ENCODE data around the gene CENPV. TPM values are rescaled to one million over a fixed set of nuclear protein-coding genes. Genes with fewer than 3 reads are reported as not detected.

Gene CENPV
- total and polyA plus RNA-seq, 10 of the 15 experiments (the other 5 are each of a cell fraction or from before 2014, with no cell fraction given) = 22.5 to 98.6 (median 80.8) TPM

DNA sequence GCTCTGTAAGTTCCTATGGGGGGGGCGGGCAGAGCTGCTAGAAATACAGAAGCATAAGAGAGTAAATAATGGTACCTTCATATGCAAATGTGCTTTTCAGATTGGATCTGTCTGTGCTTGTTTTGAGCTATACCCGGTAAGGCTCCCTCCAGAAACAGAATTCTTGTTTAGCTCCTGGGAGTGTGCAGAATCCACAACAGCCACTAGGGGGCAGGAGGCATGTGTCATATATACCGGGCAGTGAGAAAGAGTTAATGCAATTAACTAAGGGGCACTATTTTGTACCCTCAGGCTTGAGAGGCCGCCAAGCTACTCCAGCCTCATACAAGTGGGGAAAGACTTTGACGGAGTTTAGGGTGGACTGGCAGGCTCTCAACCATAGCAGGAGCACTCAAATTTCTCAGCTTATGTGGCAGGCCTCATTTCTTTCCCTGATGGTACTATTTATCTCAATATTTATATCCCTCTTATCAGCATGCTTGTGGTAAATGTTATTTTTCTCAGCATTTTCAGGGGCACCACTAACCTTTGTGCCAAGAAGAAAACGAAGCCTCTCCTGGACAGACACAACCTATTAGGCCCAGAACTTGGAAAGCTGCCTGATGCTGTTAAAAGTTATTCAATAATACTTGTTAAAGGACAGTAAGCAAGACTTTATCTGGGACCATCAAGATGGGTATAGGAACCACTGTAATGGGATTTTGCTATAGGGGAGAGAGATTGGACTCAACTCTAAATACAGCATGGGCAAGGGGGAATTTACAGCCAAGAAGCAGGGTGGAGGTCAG lies 10.7 kb upstream of the CENPV start:
- DNase-seq (ENCODE audit: low read depth, low spot score) (peak; percentile 61), FAIRE-seq (peak; percentile 66), ATAC-seq (peak; percentile 99)
- Histone ChIP-seq H3K4me2 (ENCODE audit: control insufficient read depth, insufficient read depth) (no peak overlapping the region), H3K4me1 (ENCODE audit: control insufficient read depth, insufficient read depth, low read length) (peaks cover 3% of the 10 kb centered on the region; the same call in 1 of the 2 replicates), H3K27me3 (replicated peaks in 1 of 2; ENCODE audit: control insufficient read depth in 2 of 2, insufficient read depth in 2 of 2, low read length in 1 of 2) (no peaks in the 10 kb centered on the region), H3K79me2 (ENCODE audit: control insufficient read depth, insufficient read depth, low read length) (no peaks in the 10 kb centered on the region), H3K9ac (ENCODE audit: control insufficient read depth, insufficient read depth, low read length) (no peak overlapping the region), H3K27ac (ENCODE audit: control insufficient read depth, insufficient read depth) (no peak overlapping the region), H3K4me3 (no peak overlapping the region), H3K36me3 (ENCODE audit: control insufficient read depth in 2 of 2, insufficient read depth in 2 of 2, low read length in 1 of 2) (no peaks in the 10 kb centered on the region), H2AFZ (ENCODE audit: control insufficient read depth, low read depth, low read length) (peak overlapping the region; percentile 59), H3K9me3 (replicated peaks; ENCODE audit: control insufficient read depth, insufficient read depth, low read length) (no peaks in the 10 kb centered on the region), H4K20me1 (ENCODE audit: control insufficient read depth, insufficient read depth) (no peaks in the 10 kb centered on the region)
- ChIA-PET SMC1A (ENCODE audit: uncharacterized antibody, unreplicated experiment) (interaction anchor here (0.6 to 4.9 kb wide), 41 partner anchors 9 to 262 kb away, joined by 3 to 103 read pairs (median 5); partner anchors contain the start of genes CENPV, TRPV2 and UBB), RAD21 (ENCODE audit: unreplicated experiment) (interaction anchor here (0.5 to 7.1 kb wide), 29 partner anchors 9 to 226 kb away, joined by 3 to 86 read pairs (median 5); partner anchors contain the start of genes CENPV, TRPV2 and UBB), CTCF (interaction anchor here (0.5 to 6.2 kb wide), 67 partner anchors 12 to 467 kb away, joined by 3 to 152 read pairs (median 5); partner anchors contain the start of genes CENPV, NCOR1, PIGL and TRPV2), POLR2A (interaction anchor here (0.7 to 2.4 kb wide), 5 partner anchors 11 to 164 kb away, joined by 3 to 20 read pairs (median 5); partner anchors contain the start of genes CENPV, TRPV2 and UBB)
- 5% methylated on average over 6 of the region's 6 CpGs for WGBS (ENCODE audit: insufficient coverage, insufficient replicate concordance, low lambda C conversion rate, missing lambda C conversion rate)
- in situ Hi-C loops (cut with MboI) = loop anchor here (5.0 kb wide), 1 partner anchor 158 kb away; no protein-coding TSS in a partner anchor
- BruUV-seq (replicated peaks) = no TSS peak
- intact Hi-C loops (cut with micrococcal nuclease; ENCODE audit: unreplicated experiment) = loop anchor here (1.0 to 5.0 kb wide), 3 partner anchors 51 to 223 kb away; partner anchors contain the start of gene TRPV2
- TF ChIP-seq SIX5 (IDR thresholded peaks at IDR 0.05; ENCODE audit: low read depth, low read length, severe bottlenecking) (no peak), FOS (IDR thresholded peaks at IDR 0.05; ENCODE audit: borderline replicate concordance, extremely low read depth, insufficient read length) (no peak), KAT2A (conservative IDR thresholded peaks at IDR 0.05; ENCODE audit: control insufficient read depth, low read depth, low read length) (no peak), TARDBP (IDR thresholded peaks at IDR 0.05; ENCODE audit: borderline replicate concordance) (no peak), CHD2 (IDR thresholded peaks at IDR 0.05; ENCODE audit: borderline replicate concordance, low read depth, low read length) (no peak), CEBPB (IDR thresholded peaks at IDR 0.05; ENCODE audit: borderline replicate concordance in 1 of 2, low read depth in 2 of 2, low read length in 2 of 2) (no peak), ASH2L (IDR thresholded peaks at IDR 0.05; ENCODE audit: borderline replicate concordance, low read depth) (no peak), GABPA (IDR thresholded peaks at IDR 0.05; ENCODE audit: low read depth) (no peak), ZNF24 (IDR thresholded peaks at IDR 0.05) (peak; percentile 87), BRCA1 (IDR thresholded peaks at IDR 0.05; ENCODE audit: low read depth, low read length) (no peak), MTA2 (IDR thresholded peaks at IDR 0.05; ENCODE audit: low read depth) (no peak), EP300 (IDR thresholded peaks at IDR 0.05; ENCODE audit: borderline replicate concordance in 1 of 2, control insufficient read depth in 1 of 2, low read depth in 2 of 2, low read length in 2 of 2) (no peak), RELA (IDR thresholded peaks at IDR 0.05; ENCODE audit: borderline replicate concordance, partially characterized antibody) (peak; percentile 13), BHLHE40 (IDR thresholded peaks at IDR 0.05; ENCODE audit: borderline replicate concordance in 1 of 2, low read depth in 2 of 2, low read length in 1 of 2) (no peak), JUND (IDR thresholded peaks at IDR 0.05; ENCODE audit: low read depth, low read length) (no peak), STAT3 (IDR thresholded peaks at IDR 0.05; ENCODE audit: low read depth, low read length) (no peak), ATF7 (IDR thresholded peaks at IDR 0.05; ENCODE audit: low read depth) (no peak)
- TF ChIP-seq, protein P1, sequence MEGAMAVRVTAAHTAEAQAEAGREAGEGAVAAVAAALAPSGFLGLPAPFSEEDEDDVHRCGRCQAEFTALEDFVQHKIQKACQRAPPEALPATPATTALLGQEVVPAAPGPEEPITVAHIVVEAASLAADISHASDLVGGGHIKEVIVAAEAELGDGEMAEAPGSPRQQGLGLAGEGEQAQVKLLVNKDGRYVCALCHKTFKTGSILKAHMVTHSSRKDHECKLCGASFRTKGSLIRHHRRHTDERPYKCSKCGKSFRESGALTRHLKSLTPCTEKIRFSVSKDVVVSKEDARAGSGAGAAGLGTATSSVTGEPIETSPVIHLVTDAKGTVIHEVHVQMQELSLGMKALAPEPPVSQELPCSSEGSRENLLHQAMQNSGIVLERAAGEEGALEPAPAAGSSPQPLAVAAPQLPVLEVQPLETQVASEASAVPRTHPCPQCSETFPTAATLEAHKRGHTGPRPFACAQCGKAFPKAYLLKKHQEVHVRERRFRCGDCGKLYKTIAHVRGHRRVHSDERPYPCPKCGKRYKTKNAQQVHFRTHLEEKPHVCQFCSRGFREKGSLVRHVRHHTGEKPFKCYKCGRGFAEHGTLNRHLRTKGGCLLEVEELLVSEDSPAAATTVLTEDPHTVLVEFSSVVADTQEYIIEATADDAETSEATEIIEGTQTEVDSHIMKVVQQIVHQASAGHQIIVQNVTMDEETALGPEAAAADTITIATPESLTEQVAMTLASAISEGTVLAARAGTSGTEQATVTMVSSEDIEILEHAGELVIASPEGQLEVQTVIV (IDR thresholded peaks at IDR 0.05; ENCODE audit: borderline replicate concordance, partially characterized antibody) = no peak
- TF ChIP-seq, protein P2, sequence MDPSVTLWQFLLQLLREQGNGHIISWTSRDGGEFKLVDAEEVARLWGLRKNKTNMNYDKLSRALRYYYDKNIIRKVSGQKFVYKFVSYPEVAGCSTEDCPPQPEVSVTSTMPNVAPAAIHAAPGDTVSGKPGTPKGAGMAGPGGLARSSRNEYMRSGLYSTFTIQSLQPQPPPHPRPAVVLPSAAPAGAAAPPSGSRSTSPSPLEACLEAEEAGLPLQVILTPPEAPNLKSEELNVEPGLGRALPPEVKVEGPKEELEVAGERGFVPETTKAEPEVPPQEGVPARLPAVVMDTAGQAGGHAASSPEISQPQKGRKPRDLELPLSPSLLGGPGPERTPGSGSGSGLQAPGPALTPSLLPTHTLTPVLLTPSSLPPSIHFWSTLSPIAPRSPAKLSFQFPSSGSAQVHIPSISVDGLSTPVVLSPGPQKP (IDR thresholded peaks at IDR 0.05; ENCODE audit: low read depth, low read length) = no peak
